ENCODE measurements around the gene DMBX1. TPM values are rescaled to one million over a fixed set of nuclear protein-coding genes. Genes with fewer than 3 reads are reported as not detected.

DMBX1 gene
- total and polyA plus RNA-seq, 8 donors, result not detected

GRCh38 chr1:46467183-46467504 lies 22.5 kb upstream of the DMBX1 start:
- Histone ChIP-seq H3K27me3 (peaks cover 0 to 65% (median 35%) of the 10 kb centered on the region in 3 donors), H3K36me3 (no peaks in the 10 kb centered on the region), H3K4me3 (peak overlapping the region; percentile 60 to 75 (median 61)), H3K4me1 (peaks cover 10 to 15% (median 14%) of the 10 kb centered on the region in 4 donors), H3K27ac (no peak overlapping the region), H3K9me3 (no peaks in the 10 kb centered on the region)
- 36 to 58% (median 43%) methylated on average over 6 to 8 of the region's 8 CpGs for WGBS, 5 donors
- intact Hi-C loops (cut with DNase I; ENCODE audit: low total_unique reads), result no loop called here
- TF ChIP-seq POLR2A (IDR thresholded peaks at IDR 0.05), result no peak
- no peak for TF ChIP-seq POLR2AphosphoS5 (IDR thresholded peaks at IDR 0.05)
- TF ChIP-seq CTCF (IDR thresholded peaks at IDR 0.05), result no peak
- no peak for TF ChIP-seq EP300 (IDR thresholded peaks at IDR 0.05)
- no peak for DNase-seq

- intact Hi-C loops (cut with DNase I; ENCODE audit: low total_unique reads), result no loop called here
- Histone ChIP-seq H3K4me1 (peaks cover 10 to 15% (median 14%) of the 10 kb centered on the region in 4 donors), H3K36me3 (no peaks in the 10 kb centered on the region), H3K27ac (no peak overlapping the region), H3K4me3 (no peak overlapping the region), H3K27me3 (peaks cover 0 to 88% (median 41%) of the 10 kb centered on the region in 3 donors), H3K9me3 (no peaks in the 10 kb centered on the region)
- no peak for DNase-seq
- 40 to 43% (median 41%) methylated on average over 2 to 4 of the region's 4 CpGs for WGBS, 5 donors
- TF ChIP-seq POLR2A (IDR thresholded peaks at IDR 0.05), result no peak
- no peak for TF ChIP-seq EP300 (IDR thresholded peaks at IDR 0.05)
- TF ChIP-seq CTCF (IDR thresholded peaks at IDR 0.05), result no peak
- no peak for TF ChIP-seq POLR2AphosphoS5 (IDR thresholded peaks at IDR 0.05)
Observed at GRCh38 chr1:46469881-46470280, 19.8 kb upstream of the DMBX1 start.

- WGBS, 5 donors, result 45 to 58% (median 55%) methylated on average over 7 of the region's 7 CpGs
- H3K36me3 ChIP-seq, result no peaks in the 10 kb centered on the region
- no peak for DNase-seq
- TF ChIP-seq EP300 (IDR thresholded peaks at IDR 0.05) (no peak), POLR2AphosphoS5 (IDR thresholded peaks at IDR 0.05) (no peak), CTCF (IDR thresholded peaks at IDR 0.05) (no peak), POLR2A (IDR thresholded peaks at IDR 0.05) (no peak)
- H3K27me3 ChIP-seq, result peaks cover 0 to 88% (median 31%) of the 10 kb centered on the region in 3 donors
- no peaks in the 10 kb centered on the region for H3K9me3 ChIP-seq
- intact Hi-C loops (cut with DNase I; ENCODE audit: low total_unique reads), result no loop called here
- H3K4me1 ChIP-seq, result peaks cover 2 to 5% (median 4%) of the 10 kb centered on the region in 4 donors
- no peak overlapping the region for H3K27ac ChIP-seq
- H3K4me3 ChIP-seq, result no peak overlapping the region
Observed at GRCh38 chr1:46471848-46472492, 17.7 kb upstream of the DMBX1 start.

- TF ChIP-seq CTCF (IDR thresholded peaks at IDR 0.05) (no peak), POLR2AphosphoS5 (IDR thresholded peaks at IDR 0.05) (no peak), EP300 (IDR thresholded peaks at IDR 0.05) (no peak), POLR2A (IDR thresholded peaks at IDR 0.05) (no peak)
- Histone ChIP-seq H3K36me3 (no peaks in the 10 kb centered on the region), H3K9me3 (no peaks in the 10 kb centered on the region), H3K27me3 (peaks cover 0 to 88% (median 25%) of the 10 kb centered on the region in 3 donors), H3K4me3 (no peak overlapping the region), H3K27ac (no peak overlapping the region), H3K4me1 (peaks cover 0 to 4% (median 0%) of the 10 kb centered on the region in 4 donors)
- DNase-seq, result no peak
- intact Hi-C loops (cut with DNase I; ENCODE audit: low total_unique reads), result no loop called here
- 51 to 73% (median 61%) methylated on average over 7 of the region's 7 CpGs for WGBS, 5 donors
Observed at GRCh38 chr1:46472498-46473181, 17.0 kb upstream of the DMBX1 start.

Data from stomach (tissue), 9 donors.